Right atrium auricular region (tissue), 2 donors: ENCODE results near the gene DCUN1D2. TPM values are rescaled to one million over a fixed set of nuclear protein-coding genes. Genes with fewer than 3 reads are reported as not detected.
A peak's percentile ranks its signal among the peaks of the same experiment; 100 is the strongest.
"Not testable (repeated sequence)": the region's sequence is repeated elsewhere in the genome, so short reads cannot be mapped to it uniquely, and the experiment has no call there.

ENCODE experiments used
- DNase-seq: peaks from one replicate; pipeline ENCODE4 v3.0.0-alpha.2; 2019; ENCODE audit warnings: low spot score
- H3K27ac ChIP-seq, 2 donors: fragments of 200-600 bp; sonication (generic); 1 replicate in 1 of 2; 2 replicates in 1 of 2; pipeline ENCODE4 v1.5.1; 2016 to 2019
- H3K27me3 ChIP-seq, 2 donors: fragments of 200-600 bp; sonication (generic); one replicate each; pipeline versions ENCODE4 v1.5.1 to v1.6.0; 2017 to 2019
- H3K36me3 ChIP-seq: fragments of 200-600 bp; sonication (generic); one replicate; pipeline ENCODE4 v1.5.1; 2016
- H3K4me1 ChIP-seq, 2 donors: fragments of 200-600 bp; sonication (generic); one replicate each; pipeline versions ENCODE4 v1.5.1 to v1.6.0; 2017 to 2019
- H3K4me3 ChIP-seq, 2 donors: fragments of 200-600 bp; sonication (generic); 1 replicate in 1 of 2; 2 replicates in 1 of 2; pipeline ENCODE4 v1.5.1; 2017 to 2019; ENCODE audit warnings: mild to moderate bottlenecking in 1 of 2, moderate library complexity in 1 of 2
- H3K9me3 ChIP-seq, 2 donors: fragments of 200-600 bp; sonication (generic); one replicate each; pipeline ENCODE4 v1.5.1; 2019
- CTCF ChIP-seq, 2 donors: fragments of 200-600 bp; sonication (generic); IDR thresholded peaks; one replicate each; pipeline ENCODE4 v1.5.1; 2019; ENCODE audit warnings: antibody characterized with exemption in 2 of 2
- total RNA-seq, 2 donors: library from RNA; depleted of rRNA; stranded (reverse); fragments of >200 nt; gene quantifications; one replicate each; pipeline ENCODE4 v1.1.0, GENCODE V29; 2016

Gene DCUN1D2
- total RNA-seq, 2 donors from 2014 or later = 45.3 to 65.5 TPM

- Histone ChIP-seq H3K27ac (peak overlapping the region; percentile 58 to 60), H3K4me1 (peaks cover 0 to 10% of the 10 kb centered on the region in 2 donors), H3K9me3 (no peaks in the 10 kb centered on the region), H3K4me3 (no peak overlapping the region), H3K27me3 (no peaks in the 10 kb centered on the region), H3K36me3 (peaks cover 40% of the 10 kb centered on the region)
- DNase-seq = no peak
- no peak for TF ChIP-seq CTCF (IDR thresholded peaks at IDR 0.05)
Measured at GRCh38 chr13:113471844-113472243, 18.7 kb downstream of the DCUN1D2 start.

GRCh38 chr13:113470635-113471163 is 19.8 kb downstream of the DCUN1D2 start:
- not testable (repeated sequence) for H3K4me3 ChIP-seq, H3K4me1 ChIP-seq, H3K27ac ChIP-seq, DNase-seq, H3K27me3 ChIP-seq, H3K9me3 ChIP-seq
- H3K36me3 ChIP-seq = peaks cover 30% of the 10 kb centered on the region

GRCh38 chr13:113470073-113470472 is 20.4 kb downstream of the DCUN1D2 start:
- Histone ChIP-seq H3K36me3 (peaks cover 24% of the 10 kb centered on the region), H3K9me3 (no peaks in the 10 kb centered on the region), H3K4me3 (no peak overlapping the region), H3K4me1 (peaks cover 0 to 10% of the 10 kb centered on the region in 2 donors), H3K27me3 (no peaks in the 10 kb centered on the region), H3K27ac (no peak overlapping the region)
- no peak for DNase-seq
- no peak for TF ChIP-seq CTCF (IDR thresholded peaks at IDR 0.05)

- no peak overlapping the region for H3K27ac ChIP-seq
- TF ChIP-seq CTCF (IDR thresholded peaks at IDR 0.05) = no peak
- peaks cover 22% of the 10 kb centered on the region for H3K36me3 ChIP-seq
- H3K4me1 ChIP-seq = peaks cover 0 to 10% of the 10 kb centered on the region in 2 donors
- no peak overlapping the region for H3K4me3 ChIP-seq
- H3K27me3 ChIP-seq = no peaks in the 10 kb centered on the region
- no peaks in the 10 kb centered on the region for H3K9me3 ChIP-seq
- no peak for DNase-seq
Measured at GRCh38 chr13:113469582-113469981, 20.9 kb downstream of the DCUN1D2 start.

GRCh38 chr13:113468472-113469201 is 21.9 kb downstream of the DCUN1D2 start:
- Histone ChIP-seq H3K9me3 (no peaks in the 10 kb centered on the region), H3K4me3 (no peak overlapping the region), H3K27ac (no peak overlapping the region), H3K4me1 (peaks cover 0 to 7% of the 10 kb centered on the region in 2 donors), H3K36me3 (peaks cover 13% of the 10 kb centered on the region), H3K27me3 (no peaks in the 10 kb centered on the region)
- DNase-seq = no peak
- TF ChIP-seq CTCF (IDR thresholded peaks at IDR 0.05) = no peak

- peaks cover 0 to under 1% of the 10 kb centered on the region in 2 donors for H3K4me1 ChIP-seq
- no peaks in the 10 kb centered on the region for H3K9me3 ChIP-seq
- no peak for TF ChIP-seq CTCF (IDR thresholded peaks at IDR 0.05)
- peaks cover 9% of the 10 kb centered on the region for H3K36me3 ChIP-seq
- no peak overlapping the region for H3K4me3 ChIP-seq
- no peak overlapping the region for H3K27ac ChIP-seq
- no peak for DNase-seq
- no peaks in the 10 kb centered on the region for H3K27me3 ChIP-seq
Measured at GRCh38 chr13:113468029-113468428, 22.5 kb downstream of the DCUN1D2 start.
